ENCODE data around the gene SKOR1.

DNA sequence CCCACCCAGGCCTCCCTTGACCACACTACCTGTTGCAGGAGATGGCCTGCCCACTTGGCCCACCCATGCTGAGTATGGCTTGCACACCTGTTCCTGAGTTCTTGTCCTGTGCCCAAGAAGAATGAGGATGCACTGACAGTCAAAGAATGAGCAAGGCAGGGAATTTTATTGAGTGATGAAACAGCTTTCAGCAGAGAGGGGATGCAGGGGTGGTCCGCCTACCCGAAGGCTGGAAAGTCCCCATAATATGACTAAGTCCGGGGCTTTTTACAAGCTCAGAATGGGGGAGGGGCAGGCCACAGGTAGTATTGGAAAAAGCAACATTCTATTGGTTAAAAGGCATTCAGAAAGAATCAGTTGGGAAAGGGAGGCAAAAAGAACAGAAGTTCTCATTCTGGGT, 44.4 kb downstream of the SKOR1 start:
- TF ChIP-seq, protein P1, sequence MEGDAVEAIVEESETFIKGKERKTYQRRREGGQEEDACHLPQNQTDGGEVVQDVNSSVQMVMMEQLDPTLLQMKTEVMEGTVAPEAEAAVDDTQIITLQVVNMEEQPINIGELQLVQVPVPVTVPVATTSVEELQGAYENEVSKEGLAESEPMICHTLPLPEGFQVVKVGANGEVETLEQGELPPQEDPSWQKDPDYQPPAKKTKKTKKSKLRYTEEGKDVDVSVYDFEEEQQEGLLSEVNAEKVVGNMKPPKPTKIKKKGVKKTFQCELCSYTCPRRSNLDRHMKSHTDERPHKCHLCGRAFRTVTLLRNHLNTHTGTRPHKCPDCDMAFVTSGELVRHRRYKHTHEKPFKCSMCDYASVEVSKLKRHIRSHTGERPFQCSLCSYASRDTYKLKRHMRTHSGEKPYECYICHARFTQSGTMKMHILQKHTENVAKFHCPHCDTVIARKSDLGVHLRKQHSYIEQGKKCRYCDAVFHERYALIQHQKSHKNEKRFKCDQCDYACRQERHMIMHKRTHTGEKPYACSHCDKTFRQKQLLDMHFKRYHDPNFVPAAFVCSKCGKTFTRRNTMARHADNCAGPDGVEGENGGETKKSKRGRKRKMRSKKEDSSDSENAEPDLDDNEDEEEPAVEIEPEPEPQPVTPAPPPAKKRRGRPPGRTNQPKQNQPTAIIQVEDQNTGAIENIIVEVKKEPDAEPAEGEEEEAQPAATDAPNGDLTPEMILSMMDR (IDR thresholded peaks at IDR 0.05): no peak
- TF ChIP-seq, protein P2, sequence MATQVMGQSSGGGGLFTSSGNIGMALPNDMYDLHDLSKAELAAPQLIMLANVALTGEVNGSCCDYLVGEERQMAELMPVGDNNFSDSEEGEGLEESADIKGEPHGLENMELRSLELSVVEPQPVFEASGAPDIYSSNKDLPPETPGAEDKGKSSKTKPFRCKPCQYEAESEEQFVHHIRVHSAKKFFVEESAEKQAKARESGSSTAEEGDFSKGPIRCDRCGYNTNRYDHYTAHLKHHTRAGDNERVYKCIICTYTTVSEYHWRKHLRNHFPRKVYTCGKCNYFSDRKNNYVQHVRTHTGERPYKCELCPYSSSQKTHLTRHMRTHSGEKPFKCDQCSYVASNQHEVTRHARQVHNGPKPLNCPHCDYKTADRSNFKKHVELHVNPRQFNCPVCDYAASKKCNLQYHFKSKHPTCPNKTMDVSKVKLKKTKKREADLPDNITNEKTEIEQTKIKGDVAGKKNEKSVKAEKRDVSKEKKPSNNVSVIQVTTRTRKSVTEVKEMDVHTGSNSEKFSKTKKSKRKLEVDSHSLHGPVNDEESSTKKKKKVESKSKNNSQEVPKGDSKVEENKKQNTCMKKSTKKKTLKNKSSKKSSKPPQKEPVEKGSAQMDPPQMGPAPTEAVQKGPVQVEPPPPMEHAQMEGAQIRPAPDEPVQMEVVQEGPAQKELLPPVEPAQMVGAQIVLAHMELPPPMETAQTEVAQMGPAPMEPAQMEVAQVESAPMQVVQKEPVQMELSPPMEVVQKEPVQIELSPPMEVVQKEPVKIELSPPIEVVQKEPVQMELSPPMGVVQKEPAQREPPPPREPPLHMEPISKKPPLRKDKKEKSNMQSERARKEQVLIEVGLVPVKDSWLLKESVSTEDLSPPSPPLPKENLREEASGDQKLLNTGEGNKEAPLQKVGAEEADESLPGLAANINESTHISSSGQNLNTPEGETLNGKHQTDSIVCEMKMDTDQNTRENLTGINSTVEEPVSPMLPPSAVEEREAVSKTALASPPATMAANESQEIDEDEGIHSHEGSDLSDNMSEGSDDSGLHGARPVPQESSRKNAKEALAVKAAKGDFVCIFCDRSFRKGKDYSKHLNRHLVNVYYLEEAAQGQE (IDR thresholded peaks at IDR 0.05; ENCODE audit: low read depth, low read length): no peak
- TF ChIP-seq ELF1 (IDR thresholded peaks at IDR 0.05) (no peak), CHD2 (IDR thresholded peaks at IDR 0.05; ENCODE audit: low read length, partially characterized antibody) (no peak), TCF12 (IDR thresholded peaks at IDR 0.05) (no peak), MXI1 (IDR thresholded peaks at IDR 0.05; ENCODE audit: low read depth, low read length) (no peak), SMC3 (IDR thresholded peaks at IDR 0.05; ENCODE audit: low read depth, low read length) (no peak), TAF1 (IDR thresholded peaks at IDR 0.05; ENCODE audit: borderline replicate concordance, low read depth, low read length) (no peak), RXRA (IDR thresholded peaks at IDR 0.05; ENCODE audit: borderline replicate concordance, low read depth) (no peak), EP300 (IDR thresholded peaks at IDR 0.05; ENCODE audit: borderline replicate concordance in 1 of 2, low read depth in 1 of 2, low read length in 1 of 2) (no peak), POLR2AphosphoS5 (IDR thresholded peaks at IDR 0.05; ENCODE audit: low read depth, low read length) (no peak)
- TF ChIP-seq, protein P3, sequence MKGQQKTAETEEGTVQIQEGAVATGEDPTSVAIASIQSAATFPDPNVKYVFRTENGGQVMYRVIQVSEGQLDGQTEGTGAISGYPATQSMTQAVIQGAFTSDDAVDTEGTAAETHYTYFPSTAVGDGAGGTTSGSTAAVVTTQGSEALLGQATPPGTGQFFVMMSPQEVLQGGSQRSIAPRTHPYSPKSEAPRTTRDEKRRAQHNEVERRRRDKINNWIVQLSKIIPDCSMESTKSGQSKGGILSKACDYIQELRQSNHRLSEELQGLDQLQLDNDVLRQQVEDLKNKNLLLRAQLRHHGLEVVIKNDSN (IDR thresholded peaks at IDR 0.05; ENCODE audit: borderline replicate concordance, low read depth): no peak
- TF ChIP-seq, protein P4, sequence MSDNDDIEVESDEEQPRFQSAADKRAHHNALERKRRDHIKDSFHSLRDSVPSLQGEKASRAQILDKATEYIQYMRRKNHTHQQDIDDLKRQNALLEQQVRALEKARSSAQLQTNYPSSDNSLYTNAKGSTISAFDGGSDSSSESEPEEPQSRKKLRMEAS (IDR thresholded peaks at IDR 0.05; ENCODE audit: low read depth): no peak
